Mesendoderm (in vitro differentiated cells): ENCODE measurements around the gene PCYT1A.

ENCODE experiments used
- DNase-seq: peaks from one replicate; pipeline ENCODE4 v3.0.0; 2013
- H2AK5ac ChIP-seq: 2 replicates; pipeline ENCODE4 v1.6.1; 2013; ENCODE audit warnings: low read length, inconsistent platforms
- H2BK120ac ChIP-seq: 2 replicates; pipeline ENCODE4 v1.6.1; 2013; ENCODE audit warnings: low read depth, mild to moderate bottlenecking, low read length, moderate library complexity, mixed read lengths
- H2BK15ac ChIP-seq: replicated peaks from 2 replicates; pipeline ENCODE4 v1.6.1; 2013; ENCODE audit warnings: low read depth, mild to moderate bottlenecking, moderate library complexity
- H2BK5ac ChIP-seq: 2 replicates; pipeline ENCODE4 v1.6.1; 2013; ENCODE audit warnings: low read length, inconsistent platforms
- H3K18ac ChIP-seq: 2 replicates; pipeline ENCODE4 v1.6.1; 2013; ENCODE audit warnings: mild to moderate bottlenecking, low read length, mixed read lengths
- H3K23ac ChIP-seq: one replicate; pipeline ENCODE4 v1.6.1; 2013; ENCODE audit warnings: low read length
- H3K27ac ChIP-seq: 2 replicates; pipeline ENCODE4 v1.5.1; 2013; ENCODE audit warnings: low read depth, mild to moderate bottlenecking, inconsistent platforms, low read length, moderate library complexity
- H3K27me3 ChIP-seq: 2 replicates; pipeline ENCODE4 v1.6.1; 2013; ENCODE audit warnings: low read length, control low read depth, mild to moderate bottlenecking, inconsistent platforms; ENCODE audit not compliant: insufficient read depth, poor library complexity
- H3K36me3 ChIP-seq: 2 replicates; pipeline ENCODE4 v1.6.1; 2013; ENCODE audit warnings: low read length, inconsistent platforms; ENCODE audit not compliant: control insufficient read depth, insufficient read depth
- H3K4ac ChIP-seq: one replicate; pipeline ENCODE4 v1.6.1; 2013; ENCODE audit warnings: low read depth, mild to moderate bottlenecking, low read length, moderate library complexity
- H3K4me1 ChIP-seq: 2 replicates; pipeline ENCODE4 v1.6.1; 2013; ENCODE audit warnings: low read depth, low read length, inconsistent platforms; ENCODE audit not compliant: control insufficient read depth
- H3K4me2 ChIP-seq: 2 replicates; pipeline ENCODE4 v1.6.1; 2013; ENCODE audit warnings: low read length
- H3K4me3 ChIP-seq: 2 replicates; pipeline ENCODE4 v1.5.1; 2013; ENCODE audit warnings: mild to moderate bottlenecking, low read length
- H3K56ac ChIP-seq: one replicate; pipeline ENCODE4 v1.6.1; 2013; ENCODE audit warnings: low read length
- H3K79me1 ChIP-seq: 2 replicates; pipeline ENCODE4 v1.6.1; 2013; ENCODE audit warnings: low read length, inconsistent platforms
- H3K79me2 ChIP-seq: 2 replicates; pipeline ENCODE4 v1.6.1; 2013; ENCODE audit warnings: mild to moderate bottlenecking, low read length; ENCODE audit not compliant: control insufficient read depth, insufficient read depth
- H3K9ac ChIP-seq: 2 replicates; pipeline ENCODE4 v1.6.1; 2013; ENCODE audit warnings: low read length, inconsistent platforms
- H4K5ac ChIP-seq: one replicate; pipeline ENCODE4 v1.6.1; 2013; ENCODE audit warnings: low read length
- H4K8ac ChIP-seq: one replicate; pipeline ENCODE4 v1.6.1; 2013; ENCODE audit warnings: low read depth, mild to moderate bottlenecking, control low read depth, low read length, moderate library complexity
- WGBS: extraction: QIAGEN DNeasy Blood & Tissue Kit; methylation state at CpG from one replicate; pipeline ENCODE4 v1.1.7; 2013; ENCODE audit warnings: low lambda C conversion rate, missing lambda C conversion rate; ENCODE audit not compliant: insufficient coverage; ENCODE audit errors: extremely low coverage; 5-methylcytosine and 5-hydroxymethylcytosine counted together

Gene PCYT1A

GRCh38 chr3:196327405-196327804 is 39.9 kb upstream of the PCYT1A start:
- H4K8ac ChIP-seq = no peak overlapping the region
- H2BK15ac ChIP-seq = no peak overlapping the region
- H3K27ac ChIP-seq = no peak overlapping the region
- no peaks in the 10 kb centered on the region for H3K79me2 ChIP-seq
- H3K79me1 ChIP-seq = no peaks in the 10 kb centered on the region
- no peak overlapping the region for H2AK5ac ChIP-seq
- H3K18ac ChIP-seq = no peak overlapping the region
- no peak overlapping the region for H2BK120ac ChIP-seq
- no peaks in the 10 kb centered on the region for H3K4me1 ChIP-seq
- H3K56ac ChIP-seq = peak overlapping the region; percentile 34
- no peak overlapping the region for H2BK5ac ChIP-seq
- no peak overlapping the region for H3K9ac ChIP-seq
- H3K36me3 ChIP-seq = no peaks in the 10 kb centered on the region
- H3K4me2 ChIP-seq = no peak overlapping the region
- no peaks in the 10 kb centered on the region for H3K27me3 ChIP-seq
- no peak for DNase-seq
- H4K5ac ChIP-seq = no peak overlapping the region
- no peak overlapping the region for H3K4me3 ChIP-seq
- H3K4ac ChIP-seq = no peak overlapping the region
- no CpG with 5 or more reads among the region's 6 CpGs for WGBS
- no peak overlapping the region for H3K23ac ChIP-seq

GRCh38 chr3:196326936-196327335 is 39.4 kb upstream of the PCYT1A start:
- H2AK5ac ChIP-seq = no peak overlapping the region
- no peak overlapping the region for H3K23ac ChIP-seq
- no peak overlapping the region for H2BK5ac ChIP-seq
- H3K27me3 ChIP-seq = no peaks in the 10 kb centered on the region
- H3K56ac ChIP-seq = no peak overlapping the region
- H3K79me1 ChIP-seq = no peaks in the 10 kb centered on the region
- no peak overlapping the region for H3K18ac ChIP-seq
- no peak overlapping the region for H4K5ac ChIP-seq
- H3K4ac ChIP-seq = no peak overlapping the region
- H3K27ac ChIP-seq = no peak overlapping the region
- WGBS = no CpG with 5 or more reads among the region's 9 CpGs
- H3K4me1 ChIP-seq = no peaks in the 10 kb centered on the region
- H2BK15ac ChIP-seq = no peak overlapping the region
- H3K36me3 ChIP-seq = no peaks in the 10 kb centered on the region
- no peak overlapping the region for H3K9ac ChIP-seq
- H2BK120ac ChIP-seq = no peak overlapping the region
- H3K4me3 ChIP-seq = no peak overlapping the region
- H3K4me2 ChIP-seq = no peak overlapping the region
- no peak overlapping the region for H4K8ac ChIP-seq
- no peak for DNase-seq
- no peaks in the 10 kb centered on the region for H3K79me2 ChIP-seq

GRCh38 chr3:196323691-196324090 is 36.2 kb upstream of the PCYT1A start:
- Histone ChIP-seq H3K27me3 (no peaks in the 10 kb centered on the region), H3K56ac (no peak overlapping the region), H4K5ac (no peak overlapping the region), H2BK120ac (no peak overlapping the region), H3K9ac (no peak overlapping the region), H3K27ac (no peak overlapping the region), H2AK5ac (no peak overlapping the region), H2BK15ac (no peak overlapping the region), H3K36me3 (no peaks in the 10 kb centered on the region), H3K79me1 (no peaks in the 10 kb centered on the region), H3K4me3 (no peak overlapping the region), H2BK5ac (no peak overlapping the region), H3K4me1 (no peaks in the 10 kb centered on the region), H3K18ac (no peak overlapping the region), H4K8ac (no peak overlapping the region), H3K23ac (no peak overlapping the region), H3K79me2 (no peaks in the 10 kb centered on the region), H3K4ac (no peak overlapping the region), H3K4me2 (no peak overlapping the region)
- no CpG with 5 or more reads among the region's 11 CpGs for WGBS
- peak; percentile 60 for DNase-seq

GRCh38 chr3:196323016-196323415 is 35.5 kb upstream of the PCYT1A start:
- no peak overlapping the region for H2AK5ac ChIP-seq
- H3K23ac ChIP-seq = no peak overlapping the region
- H3K27me3 ChIP-seq = no peaks in the 10 kb centered on the region
- no peak overlapping the region for H3K4ac ChIP-seq
- H3K4me3 ChIP-seq = no peak overlapping the region
- H4K5ac ChIP-seq = no peak overlapping the region
- H3K4me2 ChIP-seq = no peak overlapping the region
- H3K79me1 ChIP-seq = no peaks in the 10 kb centered on the region
- DNase-seq = no peak
- no peak overlapping the region for H3K9ac ChIP-seq
- no peak overlapping the region for H3K18ac ChIP-seq
- WGBS = no CpG with 5 or more reads among the region's 4 CpGs
- no peak overlapping the region for H2BK120ac ChIP-seq
- no peak overlapping the region for H2BK5ac ChIP-seq
- H4K8ac ChIP-seq = no peak overlapping the region
- H3K79me2 ChIP-seq = no peaks in the 10 kb centered on the region
- H2BK15ac ChIP-seq = no peak overlapping the region
- H3K56ac ChIP-seq = no peak overlapping the region
- no peaks in the 10 kb centered on the region for H3K36me3 ChIP-seq
- H3K4me1 ChIP-seq = no peaks in the 10 kb centered on the region
- H3K27ac ChIP-seq = no peak overlapping the region

GRCh38 chr3:196321162-196321561 is 33.6 kb upstream of the PCYT1A start:
- Histone ChIP-seq H4K5ac (no peak overlapping the region), H3K18ac (no peak overlapping the region), H3K27me3 (no peaks in the 10 kb centered on the region), H3K36me3 (no peaks in the 10 kb centered on the region), H4K8ac (no peak overlapping the region), H3K27ac (no peak overlapping the region), H3K4ac (no peak overlapping the region), H2BK5ac (no peak overlapping the region), H3K4me1 (no peaks in the 10 kb centered on the region), H2AK5ac (no peak overlapping the region), H3K79me2 (no peaks in the 10 kb centered on the region), H3K9ac (no peak overlapping the region), H3K4me3 (no peak overlapping the region), H3K23ac (no peak overlapping the region), H3K56ac (no peak overlapping the region), H3K79me1 (no peaks in the 10 kb centered on the region), H3K4me2 (no peak overlapping the region), H2BK15ac (no peak overlapping the region), H2BK120ac (no peak overlapping the region)
- no CpG with 5 or more reads among the region's 11 CpGs for WGBS
- DNase-seq = no peak

- peak overlapping the region; percentile 30 for H3K56ac ChIP-seq
- no peak overlapping the region for H4K8ac ChIP-seq
- no CpG with 5 or more reads among the region's 3 CpGs for WGBS
- H3K9ac ChIP-seq = no peak overlapping the region
- no peak overlapping the region for H3K23ac ChIP-seq
- no peak overlapping the region for H2BK5ac ChIP-seq
- no peak overlapping the region for H2BK120ac ChIP-seq
- no peak overlapping the region for H3K4me3 ChIP-seq
- no peak overlapping the region for H3K27ac ChIP-seq
- no peaks in the 10 kb centered on the region for H3K79me2 ChIP-seq
- no peak overlapping the region for H3K18ac ChIP-seq
- H3K4me2 ChIP-seq = no peak overlapping the region
- H2AK5ac ChIP-seq = no peak overlapping the region
- H3K79me1 ChIP-seq = no peaks in the 10 kb centered on the region
- H4K5ac ChIP-seq = no peak overlapping the region
- H2BK15ac ChIP-seq = no peak overlapping the region
- H3K36me3 ChIP-seq = no peaks in the 10 kb centered on the region
- H3K4me1 ChIP-seq = no peaks in the 10 kb centered on the region
- no peak overlapping the region for H3K4ac ChIP-seq
- no peaks in the 10 kb centered on the region for H3K27me3 ChIP-seq
- DNase-seq = no peak
Observed at GRCh38 chr3:196320137-196320536, 32.6 kb upstream of the PCYT1A start.
